IPS-18a (cell line): ENCODE results near the gene NOXA1.

Source experiments
- H3K27ac ChIP-seq: one replicate; pipeline ENCODE4 v1.5.1; 2013; ENCODE audit warnings: low read length
- H3K27me3 ChIP-seq: one replicate; pipeline ENCODE4 v1.6.1; 2013; ENCODE audit warnings: mild to moderate bottlenecking, low read length; ENCODE audit not compliant: control insufficient read depth, insufficient read depth
- H3K36me3 ChIP-seq: one replicate; pipeline ENCODE4 v1.6.1; 2013; ENCODE audit warnings: low read depth, low read length; ENCODE audit not compliant: control insufficient read depth
- H3K4me1 ChIP-seq: one replicate; pipeline ENCODE4 v1.6.1; 2013; ENCODE audit warnings: low read depth, low read length; ENCODE audit not compliant: control insufficient read depth
- H3K4me3 ChIP-seq: one replicate; pipeline ENCODE4 v1.5.1; 2013; ENCODE audit warnings: low read length
- H3K9ac ChIP-seq: one replicate; pipeline ENCODE4 v1.6.1; 2013; ENCODE audit warnings: mild to moderate bottlenecking, low read length, moderate library complexity
- H3K9me3 ChIP-seq: one replicate; pipeline ENCODE4 v1.6.1; 2013; ENCODE audit warnings: low read depth, low read length; ENCODE audit not compliant: control insufficient read depth

NOXA1 gene

GRCh38 chr9:137398561-137399468 is 24.4 kb upstream of the NOXA1 start:
- Histone ChIP-seq H3K4me3 (no peak overlapping the region), H3K36me3 (no peaks in the 10 kb centered on the region), H3K9ac (no peak overlapping the region), H3K27ac (no peak overlapping the region), H3K4me1 (no peaks in the 10 kb centered on the region), H3K9me3 (no peaks in the 10 kb centered on the region), H3K27me3 (no peaks in the 10 kb centered on the region)

DNA sequence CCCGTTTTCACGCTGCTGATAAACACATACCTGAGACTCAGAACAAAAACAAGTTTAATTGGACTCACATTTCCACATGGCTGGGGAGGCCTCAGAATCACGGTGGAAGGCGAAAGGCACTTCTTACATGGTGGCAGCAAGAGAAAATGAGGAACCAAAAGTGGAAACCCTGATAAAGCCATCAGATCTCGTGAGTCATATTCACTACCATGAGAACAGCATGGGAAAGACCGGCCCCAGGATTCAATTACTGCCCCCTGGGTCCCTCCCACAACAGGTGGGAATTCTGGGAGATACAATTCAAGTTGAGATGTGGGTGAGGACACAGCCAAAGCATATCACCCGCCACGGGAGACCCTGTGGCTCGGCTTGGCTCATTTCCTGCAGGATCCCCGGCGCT is 20.4 kb upstream of the NOXA1 start:
- H3K27me3 ChIP-seq: peaks cover 6% of the 10 kb centered on the region
- no peak overlapping the region for H3K27ac ChIP-seq
- H3K4me1 ChIP-seq: no peaks in the 10 kb centered on the region
- H3K9me3 ChIP-seq: no peaks in the 10 kb centered on the region
- no peak overlapping the region for H3K4me3 ChIP-seq
- no peaks in the 10 kb centered on the region for H3K36me3 ChIP-seq
- H3K9ac ChIP-seq: no peak overlapping the region

- Histone ChIP-seq H3K4me1 (no peaks in the 10 kb centered on the region), H3K27me3 (peaks cover 6% of the 10 kb centered on the region), H3K9ac (no peak overlapping the region), H3K27ac (no peak overlapping the region), H3K4me3 (no peak overlapping the region), H3K36me3 (no peaks in the 10 kb centered on the region), H3K9me3 (no peaks in the 10 kb centered on the region)
Observed at GRCh38 chr9:137403269-137403668, 19.9 kb upstream of the NOXA1 start.

GRCh38 chr9:137404961-137405567 is 18.1 kb upstream of the NOXA1 start:
- no peak overlapping the region for H3K27ac ChIP-seq
- H3K4me3 ChIP-seq: no peak overlapping the region
- H3K36me3 ChIP-seq: no peaks in the 10 kb centered on the region
- no peaks in the 10 kb centered on the region for H3K9me3 ChIP-seq
- H3K9ac ChIP-seq: no peak overlapping the region
- peaks cover 6% of the 10 kb centered on the region for H3K27me3 ChIP-seq
- no peaks in the 10 kb centered on the region for H3K4me1 ChIP-seq

DNA sequence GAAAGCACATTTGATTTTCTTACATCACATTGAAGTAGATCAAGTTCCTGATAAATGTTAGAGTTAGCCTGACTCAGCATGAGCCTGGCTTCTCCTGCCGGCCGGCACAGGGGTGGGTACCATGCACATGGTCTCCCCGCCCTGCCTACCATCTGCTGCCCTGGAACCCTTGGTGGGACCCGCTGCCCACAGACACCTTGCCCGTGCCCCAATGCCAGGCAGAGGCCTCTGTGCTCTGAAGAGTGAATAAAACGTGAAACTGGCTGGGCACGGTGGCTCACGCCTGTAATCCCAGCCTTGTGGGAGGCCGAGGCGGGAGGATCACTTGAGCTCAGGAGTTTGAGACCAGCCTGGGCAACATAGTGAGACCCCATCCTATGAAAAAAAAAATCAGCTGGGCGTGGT is 17.5 kb upstream of the NOXA1 start:
- H3K9ac ChIP-seq: no peak overlapping the region
- no peak overlapping the region for H3K27ac ChIP-seq
- no peaks in the 10 kb centered on the region for H3K9me3 ChIP-seq
- H3K4me1 ChIP-seq: no peaks in the 10 kb centered on the region
- no peaks in the 10 kb centered on the region for H3K36me3 ChIP-seq
- no peak overlapping the region for H3K4me3 ChIP-seq
- H3K27me3 ChIP-seq: peaks cover 6% of the 10 kb centered on the region

- Histone ChIP-seq H3K9ac (no peak overlapping the region), H3K27me3 (peaks cover 6% of the 10 kb centered on the region), H3K9me3 (no peaks in the 10 kb centered on the region), H3K4me3 (peak overlapping the region; percentile 33), H3K36me3 (no peaks in the 10 kb centered on the region), H3K27ac (no peak overlapping the region), H3K4me1 (no peaks in the 10 kb centered on the region)
Observed at GRCh38 chr9:137406085-137406760, 17.0 kb upstream of the NOXA1 start.

DNA sequence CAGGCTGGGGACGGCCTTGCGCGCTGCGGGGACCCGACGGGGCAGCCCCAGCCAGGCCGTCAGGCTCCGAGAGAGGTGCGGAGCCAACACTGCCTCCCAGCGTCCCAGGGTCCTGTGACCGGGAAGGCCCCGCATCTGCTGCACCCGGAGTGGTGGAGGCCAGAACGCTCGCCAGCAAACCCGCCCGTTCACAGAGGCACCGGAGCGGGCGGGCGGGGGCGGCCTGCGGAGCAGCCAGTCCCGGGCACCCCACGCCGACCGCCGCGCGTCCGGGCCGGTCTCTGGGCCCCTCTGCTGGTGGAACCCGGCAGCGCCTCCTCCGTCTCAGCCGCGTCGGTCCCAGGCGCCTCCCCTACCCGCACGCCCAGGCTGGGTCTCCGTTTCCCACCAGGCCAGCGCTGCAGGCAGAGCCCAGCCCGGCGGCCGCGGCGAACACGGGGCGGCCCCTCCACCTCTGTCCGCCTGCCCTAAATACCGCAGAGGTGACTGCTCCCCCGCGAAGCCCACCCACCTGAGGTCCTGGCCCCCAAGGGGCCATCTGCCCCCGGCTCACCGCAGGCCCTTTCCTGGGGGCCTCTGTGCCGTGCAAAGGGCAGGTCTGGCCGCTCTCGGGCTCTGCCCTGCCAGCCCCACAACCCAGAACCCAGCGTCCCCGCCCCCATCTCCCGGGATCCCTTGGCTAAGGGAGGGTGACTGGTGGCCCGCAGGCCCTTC is 16.2 kb upstream of the NOXA1 start:
- Histone ChIP-seq H3K4me1 (no peaks in the 10 kb centered on the region), H3K36me3 (no peaks in the 10 kb centered on the region), H3K27ac (no peak overlapping the region), H3K4me3 (peak overlapping the region; percentile 33), H3K9ac (no peak overlapping the region), H3K9me3 (no peaks in the 10 kb centered on the region), H3K27me3 (peaks cover 6% of the 10 kb centered on the region)

GRCh38 chr9:137407590-137408300 is 15.4 kb upstream of the NOXA1 start:
- Histone ChIP-seq H3K9ac (no peak overlapping the region), H3K27ac (no peak overlapping the region), H3K36me3 (no peaks in the 10 kb centered on the region), H3K4me1 (no peaks in the 10 kb centered on the region), H3K9me3 (no peaks in the 10 kb centered on the region), H3K27me3 (peaks cover 6% of the 10 kb centered on the region), H3K4me3 (no peak overlapping the region)

DNA sequence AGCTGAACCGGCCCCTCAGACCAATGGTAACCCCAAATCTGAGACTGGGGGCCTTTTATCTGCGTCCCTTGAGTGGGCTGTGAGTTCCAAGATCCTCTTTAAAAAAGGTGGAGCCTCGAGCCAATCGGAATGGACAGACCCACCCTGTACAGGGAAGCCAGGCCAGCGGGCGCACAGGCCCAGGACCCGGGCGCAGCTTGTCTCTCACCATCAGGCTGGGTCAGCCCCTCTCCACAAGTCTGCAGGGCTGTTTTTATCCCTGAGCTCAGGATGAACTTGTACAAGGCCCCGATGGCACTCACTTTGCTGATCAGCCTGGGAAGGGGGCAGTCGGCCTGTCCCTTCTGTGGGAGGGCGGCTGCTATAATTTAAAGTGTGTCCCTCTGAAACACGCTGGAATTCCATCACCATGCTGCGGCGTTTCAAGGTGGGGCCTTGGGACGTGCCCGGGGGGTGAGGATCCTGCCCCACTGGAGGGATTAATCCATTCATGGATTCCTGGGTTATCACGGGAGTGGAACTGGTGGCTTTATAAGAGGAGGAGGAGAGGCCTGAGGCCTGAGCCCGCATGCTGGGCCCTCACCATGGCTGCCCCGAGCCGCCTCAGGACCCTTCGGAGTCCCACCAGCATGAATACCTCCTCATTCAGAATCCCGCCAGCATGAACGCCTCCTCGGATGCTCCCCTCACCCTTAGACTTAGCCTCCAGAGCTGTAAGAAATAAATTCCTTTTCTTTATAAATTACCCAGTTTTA is 14.4 kb upstream of the NOXA1 start:
- H3K9ac ChIP-seq: no peak overlapping the region
- no peaks in the 10 kb centered on the region for H3K9me3 ChIP-seq
- no peak overlapping the region for H3K27ac ChIP-seq
- H3K36me3 ChIP-seq: no peaks in the 10 kb centered on the region
- no peaks in the 10 kb centered on the region for H3K4me1 ChIP-seq
- peaks cover 6% of the 10 kb centered on the region for H3K27me3 ChIP-seq
- no peak overlapping the region for H3K4me3 ChIP-seq

- no peak overlapping the region for H3K4me3 ChIP-seq
- H3K36me3 ChIP-seq: no peaks in the 10 kb centered on the region
- H3K9me3 ChIP-seq: no peaks in the 10 kb centered on the region
- no peak overlapping the region for H3K27ac ChIP-seq
- peaks cover 6% of the 10 kb centered on the region for H3K27me3 ChIP-seq
- no peak overlapping the region for H3K9ac ChIP-seq
- H3K4me1 ChIP-seq: no peaks in the 10 kb centered on the region
Observed at GRCh38 chr9:137409515-137409914, 13.7 kb upstream of the NOXA1 start.
